HCT116 (cell line): Measurements from ENCODE around the gene FAM171A1.

Experiments
- EGR1 ChIP-seq: IDR thresholded peaks from 2 replicates; pipeline ENCODE4 v1.6.1; 2012; ENCODE audit warnings: low read depth
- EZH2phosphoT487 ChIP-seq: fragments of 200-600 bp; IDR thresholded peaks from 2 replicates; pipeline ENCODE4 v1.6.1; 2018; ENCODE audit warnings: antibody characterized with exemption, borderline replicate concordance
- POLR2A ChIP-seq: IDR thresholded peaks from 2 replicates; pipeline ENCODE4 v1.7.0; 2011; ENCODE audit warnings: borderline replicate concordance; ENCODE audit not compliant: insufficient read depth, insufficient read length; ENCODE audit errors: extremely low read depth
- POLR2AphosphoS5 ChIP-seq: IDR thresholded peaks from 2 replicates; pipeline ENCODE4 v1.6.1; 2011; ENCODE audit warnings: mild to moderate bottlenecking, low read depth, low read length, moderate library complexity
- RAD21 ChIP-seq: IDR thresholded peaks from 2 replicates; pipeline ENCODE4 v1.6.1; 2012; ENCODE audit warnings: low read depth, mild to moderate bottlenecking
- SP1 ChIP-seq: IDR thresholded peaks from 2 replicates; pipeline ENCODE4 v1.6.1; 2012; ENCODE audit warnings: low read depth
- ZNF274 ChIP-seq: fragments of 200-500 bp; sonication (Bioruptor generic); IDR thresholded peaks from 2 replicates; pipeline ENCODE4 v1.6.1; 2014; ENCODE audit warnings: mild to moderate bottlenecking, low read depth, low read length, inconsistent platforms
- TF ChIP-seq, protein P1 (sequence below), 3 experiments: fragments of 200-600 bp in 1 of 3; sonication (generic) in 1 of 3; IDR thresholded peaks in 2 of 3; conservative IDR thresholded peaks in 1 of 3; 2 replicates each; pipeline ENCODE4 v1.5.1; 2012 to 2017; ENCODE audit warnings: low read depth in 2 of 3, low read length in 2 of 3, antibody characterized with exemption in 1 of 3, borderline replicate concordance in 1 of 3, control low read depth in 1 of 3, mild to moderate bottlenecking in 1 of 3, mixed read lengths in 1 of 3, mixed run types in 1 of 3, moderate library complexity in 1 of 3; ENCODE audit not compliant: insufficient read depth in 1 of 3
- TF ChIP-seq, protein P2 (sequence below): IDR thresholded peaks from 2 replicates; pipeline ENCODE4 v1.6.1; 2011; ENCODE audit warnings: mild to moderate bottlenecking, low read length, moderate library complexity; ENCODE audit not compliant: insufficient replicate concordance; ENCODE audit errors: extremely low read depth

DNA sequence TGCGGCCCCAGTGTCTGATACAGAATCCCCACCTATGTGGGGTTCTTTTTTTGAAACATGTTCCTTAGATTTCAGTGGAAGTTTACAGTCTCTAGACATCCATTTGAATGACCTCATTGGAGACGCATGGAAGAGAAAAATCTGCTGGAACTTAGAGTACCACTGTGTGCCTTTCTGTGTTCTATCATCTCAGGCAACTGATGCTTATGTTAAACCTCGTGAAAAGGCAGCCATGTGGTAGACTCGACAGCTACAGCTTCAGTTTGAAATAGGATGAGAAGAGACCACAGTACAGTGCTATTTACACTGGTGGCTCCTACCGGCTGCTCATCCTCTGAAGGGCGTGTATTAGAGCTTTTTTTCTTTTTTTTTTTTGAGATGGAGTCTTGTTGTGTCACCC, 74.4 kb downstream of the FAM171A1 start:
- TF ChIP-seq RAD21 (no peak), SP1 (no peak), POLR2A (no peak), ZNF274 (no peak), EZH2phosphoT487 (no peak), POLR2AphosphoS5 (no peak), EGR1 (no peak)
- TF ChIP-seq, protein P1, sequence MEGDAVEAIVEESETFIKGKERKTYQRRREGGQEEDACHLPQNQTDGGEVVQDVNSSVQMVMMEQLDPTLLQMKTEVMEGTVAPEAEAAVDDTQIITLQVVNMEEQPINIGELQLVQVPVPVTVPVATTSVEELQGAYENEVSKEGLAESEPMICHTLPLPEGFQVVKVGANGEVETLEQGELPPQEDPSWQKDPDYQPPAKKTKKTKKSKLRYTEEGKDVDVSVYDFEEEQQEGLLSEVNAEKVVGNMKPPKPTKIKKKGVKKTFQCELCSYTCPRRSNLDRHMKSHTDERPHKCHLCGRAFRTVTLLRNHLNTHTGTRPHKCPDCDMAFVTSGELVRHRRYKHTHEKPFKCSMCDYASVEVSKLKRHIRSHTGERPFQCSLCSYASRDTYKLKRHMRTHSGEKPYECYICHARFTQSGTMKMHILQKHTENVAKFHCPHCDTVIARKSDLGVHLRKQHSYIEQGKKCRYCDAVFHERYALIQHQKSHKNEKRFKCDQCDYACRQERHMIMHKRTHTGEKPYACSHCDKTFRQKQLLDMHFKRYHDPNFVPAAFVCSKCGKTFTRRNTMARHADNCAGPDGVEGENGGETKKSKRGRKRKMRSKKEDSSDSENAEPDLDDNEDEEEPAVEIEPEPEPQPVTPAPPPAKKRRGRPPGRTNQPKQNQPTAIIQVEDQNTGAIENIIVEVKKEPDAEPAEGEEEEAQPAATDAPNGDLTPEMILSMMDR (IDR thresholded peaks at IDR 0.05 in 2 of 3, conservative IDR thresholded peaks at IDR 0.05 in 1 of 3; ENCODE audit: borderline replicate concordance in 1 of 3, insufficient read depth in 1 of 3, low read depth in 2 of 3, low read length in 2 of 3) = no peak
- TF ChIP-seq, protein P2, sequence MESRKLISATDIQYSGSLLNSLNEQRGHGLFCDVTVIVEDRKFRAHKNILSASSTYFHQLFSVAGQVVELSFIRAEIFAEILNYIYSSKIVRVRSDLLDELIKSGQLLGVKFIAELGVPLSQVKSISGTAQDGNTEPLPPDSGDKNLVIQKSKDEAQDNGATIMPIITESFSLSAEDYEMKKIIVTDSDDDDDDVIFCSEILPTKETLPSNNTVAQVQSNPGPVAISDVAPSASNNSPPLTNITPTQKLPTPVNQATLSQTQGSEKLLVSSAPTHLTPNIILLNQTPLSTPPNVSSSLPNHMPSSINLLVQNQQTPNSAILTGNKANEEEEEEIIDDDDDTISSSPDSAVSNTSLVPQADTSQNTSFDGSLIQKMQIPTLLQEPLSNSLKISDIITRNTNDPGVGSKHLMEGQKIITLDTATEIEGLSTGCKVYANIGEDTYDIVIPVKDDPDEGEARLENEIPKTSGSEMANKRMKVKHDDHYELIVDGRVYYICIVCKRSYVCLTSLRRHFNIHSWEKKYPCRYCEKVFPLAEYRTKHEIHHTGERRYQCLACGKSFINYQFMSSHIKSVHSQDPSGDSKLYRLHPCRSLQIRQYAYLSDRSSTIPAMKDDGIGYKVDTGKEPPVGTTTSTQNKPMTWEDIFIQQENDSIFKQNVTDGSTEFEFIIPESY = no peak
